GM21737 (cell line): ENCODE results near the gene PSMB9.
"Not testable (repeated sequence)": the region's sequence is repeated elsewhere in the genome, so short reads cannot be mapped to it uniquely, and the experiment has no call there.

ENCODE experiments used
- ATAC-seq: cut with Tn5 transposase; IDR thresholded peaks from one replicate; pipeline ENCODE4 v1.9.1; 2021; ENCODE audit warnings: mild to moderate bottlenecking, moderate library complexity; ENCODE audit not compliant: unreplicated experiment

The PSMB9 gene

GRCh38 chr6:32857156-32857891 is 3.3 kb downstream of the PSMB9 start:
- no peak for ATAC-seq

- ATAC-seq, result no peak
These were observed 4.2 kb downstream of the PSMB9 start for GRCh38 chr6:32858194-32858593.

GRCh38 chr6:32860674-32861073 is 6.7 kb downstream of the PSMB9 start:
- ATAC-seq, result no peak

- no peak for ATAC-seq
These were observed 8.7 kb downstream of the PSMB9 start for GRCh38 chr6:32862725-32863124.

GRCh38 chr6:32865724-32866443 is 11.9 kb downstream of the PSMB9 start:
- no peak for ATAC-seq

GRCh38 chr6:32867022-32867477 is 13.1 kb downstream of the PSMB9 start:
- no peak for ATAC-seq

- ATAC-seq, result no peak
These were observed 13.7 kb downstream of the PSMB9 start for GRCh38 chr6:32867554-32868256.

- ATAC-seq, result no peak
These were observed 14.3 kb downstream of the PSMB9 start for GRCh38 chr6:32868257-32868788.

- not testable (repeated sequence) for ATAC-seq
These were observed 20.0 kb downstream of the PSMB9 start for GRCh38 chr6:32873947-32874346.

GRCh38 chr6:32876603-32877002 is 22.6 kb downstream of the PSMB9 start:
- no peak for ATAC-seq

GRCh38 chr6:32879691-32880090 is 25.7 kb downstream of the PSMB9 start:
- no peak for ATAC-seq

- not testable (repeated sequence) for ATAC-seq
These were observed 27.0 kb downstream of the PSMB9 start for GRCh38 chr6:32880962-32881361.

- no peak for ATAC-seq
These were observed 28.9 kb downstream of the PSMB9 start for GRCh38 chr6:32882879-32883250.

GRCh38 chr6:32883789-32884188 is 29.8 kb downstream of the PSMB9 start:
- no peak for ATAC-seq

- no peak for ATAC-seq
These were observed 31.8 kb downstream of the PSMB9 start for GRCh38 chr6:32885698-32886286.

- ATAC-seq, result no peak
These were observed 32.8 kb downstream of the PSMB9 start for GRCh38 chr6:32886681-32887383.

- ATAC-seq, result no peak
These were observed 33.6 kb downstream of the PSMB9 start for GRCh38 chr6:32887616-32888015.

GRCh38 chr6:32888576-32888975 is 34.6 kb downstream of the PSMB9 start:
- ATAC-seq, result no peak

GRCh38 chr6:32889533-32889932 is 35.5 kb downstream of the PSMB9 start:
- ATAC-seq, result no peak

GRCh38 chr6:32890831-32891230 is 36.8 kb downstream of the PSMB9 start:
- no peak for ATAC-seq
